Activated CD8-positive, alpha-beta T cell treated with anti-CD3 and anti-CD28 coated beads for 36 hours (primary cell): Measurements from ENCODE around the gene CHRM1. TPM values are rescaled to one million over a fixed set of nuclear protein-coding genes. Genes with fewer than 3 reads are reported as not detected.
"Not testable (repeated sequence)": the region's sequence is repeated elsewhere in the genome, so short reads cannot be mapped to it uniquely, and the experiment has no call there.

Source experiments
- ATAC-seq: fragments of 200-7000 bp; cut with Tn5 transposase; one replicate; pipeline ENCODE4 v1.10.0; 2021; ENCODE audit warnings: mild to moderate bottlenecking, moderate library complexity
- CTCF ChIA-PET: fragments of 350-600 bp; sonication (Branson Sonifier 250); formaldehyde crosslinking; loops from one replicate; lab custom pipeline; 2021; ENCODE audit warnings: antibody characterized with exemption; lab: Charles Lee
- POLR2A ChIA-PET: fragments of 350-600 bp; sonication (Branson Sonifier 250); formaldehyde crosslinking; loops from one replicate; lab custom pipeline; 2021; ENCODE audit warnings: antibody characterized with exemption; lab: Charles Lee
- DNase-seq: peaks from one replicate; pipeline ENCODE4 v3.0.0-alpha.2; 2020
- H3K27ac Mint-ChIP-seq: one replicate; pipeline ENCODE4 v1.8.0; 2021; ENCODE audit warnings: mild to moderate bottlenecking, mixed read lengths
- H3K27me3 Mint-ChIP-seq: one replicate; pipeline ENCODE4 v1.8.0; 2021; ENCODE audit warnings: mixed read lengths
- H3K36me3 Mint-ChIP-seq: one replicate; pipeline ENCODE4 v1.8.0; 2021; ENCODE audit warnings: low read depth, mixed read lengths
- H3K4me1 Mint-ChIP-seq: one replicate; pipeline ENCODE4 v1.8.0; 2021; ENCODE audit warnings: low read depth, mixed read lengths
- H3K4me3 Mint-ChIP-seq: one replicate; pipeline ENCODE4 v1.8.0; 2021; ENCODE audit warnings: mild to moderate bottlenecking, moderate library complexity, mixed read lengths
- H3K9me3 Mint-ChIP-seq: one replicate; pipeline ENCODE4 v1.8.0; 2021; ENCODE audit warnings: mixed read lengths
- CTCF ChIP-seq: fragments of 200-600 bp; IDR thresholded peaks from one replicate; pipeline ENCODE4 v1.8.0; 2022; ENCODE audit warnings: antibody characterized with exemption, mild to moderate bottlenecking
- intact Hi-C: fragments of 100-400 bp; cut with micrococcal nuclease; formaldehyde crosslinking; loops from one replicate; pipeline ENCODE4 v1.10.0; 2022
- total RNA-seq, 2 experiments: library from RNA; stranded (reverse); gene quantifications; one replicate each; pipeline ENCODE4 v1.2.3, GENCODE V29; 2021

The CHRM1 gene
- total RNA-seq, 2 experiments from 2014 or later = not detected

DNA sequence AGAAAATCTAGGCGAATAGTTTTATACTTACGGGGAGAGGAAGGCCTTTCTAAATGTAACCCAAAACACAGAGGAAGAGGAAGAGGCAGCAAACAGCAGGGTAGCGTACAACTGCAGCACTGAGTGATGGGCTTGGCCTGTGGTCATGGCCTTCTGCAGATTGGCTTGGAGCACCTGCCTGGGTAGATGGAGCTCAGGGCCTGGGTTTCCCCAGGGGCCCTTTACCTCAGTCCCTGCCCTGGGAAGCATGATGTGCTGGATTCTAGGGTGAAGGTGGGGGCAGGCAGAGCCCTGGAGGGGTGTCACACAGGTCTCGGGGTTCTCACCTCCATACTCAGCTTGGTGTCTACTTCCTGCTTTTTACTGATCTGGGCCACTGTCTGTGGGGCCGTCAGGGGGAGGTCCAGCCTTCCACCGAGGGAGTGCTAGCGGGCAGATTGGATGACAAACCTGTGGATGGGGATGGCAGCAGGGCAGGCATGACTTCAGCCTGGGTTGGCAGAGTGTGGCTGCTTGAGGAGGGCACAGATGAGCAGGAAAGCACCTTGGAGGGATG, 27.7 kb upstream of the CHRM1 start:
- Mint-ChIP-seq H3K36me3 (no peaks in the 10 kb centered on the region), H3K9me3 (no peaks in the 10 kb centered on the region), H3K27ac (no peak overlapping the region), H3K27me3 (peaks cover 13% of the 10 kb centered on the region), H3K4me3 (no peak overlapping the region), H3K4me1 (no peaks in the 10 kb centered on the region)
- no peak for TF ChIP-seq CTCF
- ATAC-seq (no peak), DNase-seq (no peak)
- intact Hi-C loops = no loop called here
- CTCF ChIA-PET = interaction anchor here (1.1 kb wide), 1 partner anchor 87 kb away, joined by 3 read pairs; no protein-coding TSS in a partner anchor
- POLR2A ChIA-PET = no interaction called here

- POLR2A ChIA-PET, ATAC-seq, H3K36me3 Mint-ChIP-seq, H3K27me3 Mint-ChIP-seq, intact Hi-C loops, H3K4me1 Mint-ChIP-seq, H3K27ac Mint-ChIP-seq, CTCF ChIA-PET, H3K9me3 Mint-ChIP-seq, H3K4me3 Mint-ChIP-seq, DNase-seq: not testable (repeated sequence)
These were observed 24.4 kb upstream of the CHRM1 start for GRCh38 chr11:62945538-62945937.

- DNase-seq, intact Hi-C loops, H3K27ac Mint-ChIP-seq, H3K27me3 Mint-ChIP-seq, H3K36me3 Mint-ChIP-seq, H3K4me1 Mint-ChIP-seq, CTCF ChIA-PET, H3K4me3 Mint-ChIP-seq, H3K9me3 Mint-ChIP-seq, POLR2A ChIA-PET, ATAC-seq: not testable (repeated sequence)
These were observed 16.4 kb upstream of the CHRM1 start for GRCh38 chr11:62937528-62937927.

DNA sequence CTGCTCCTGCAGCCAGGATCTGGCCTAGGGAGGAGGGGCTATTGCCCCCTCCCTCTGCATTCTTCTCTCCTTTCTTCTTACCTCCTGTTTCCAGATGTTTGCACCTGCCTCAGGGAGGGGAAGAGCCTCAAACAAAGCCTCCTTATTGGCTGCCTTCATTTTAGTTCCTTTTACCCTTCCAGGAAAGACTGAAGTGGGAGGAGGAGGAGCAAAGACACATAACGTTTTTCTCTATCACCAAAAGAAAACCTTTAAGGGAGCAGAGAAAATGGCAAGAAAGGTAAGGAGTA, 13.3 kb upstream of the CHRM1 start:
- Mint-ChIP-seq H3K36me3 (no peaks in the 10 kb centered on the region), H3K27ac (no peak overlapping the region), H3K27me3 (peaks cover 9% of the 10 kb centered on the region), H3K4me1 (peaks cover 3% of the 10 kb centered on the region), H3K9me3 (peaks cover 8% of the 10 kb centered on the region), H3K4me3 (no peak overlapping the region)
- ATAC-seq (no peak), DNase-seq (no peak)
- TF ChIP-seq CTCF = no peak
- intact Hi-C loops = no loop called here
- ChIA-PET CTCF (no interaction called here), POLR2A (no interaction called here)

GRCh38 chr11:62933750-62934495, 12.8 kb upstream of the CHRM1 start:
- no peak for ATAC-seq
- Mint-ChIP-seq H3K27ac (no peak overlapping the region), H3K4me1 (peaks cover 3% of the 10 kb centered on the region), H3K36me3 (no peaks in the 10 kb centered on the region), H3K9me3 (peaks cover 8% of the 10 kb centered on the region), H3K27me3 (peaks cover 13% of the 10 kb centered on the region), H3K4me3 (no peak overlapping the region)
- ChIA-PET POLR2A (no interaction called here), CTCF (interaction anchor here (0.5 kb wide), 1 partner anchor 28 kb away, joined by 3 read pairs; no protein-coding TSS in a partner anchor)
- intact Hi-C loops = no loop called here
- no peak for TF ChIP-seq CTCF
- no peak for DNase-seq

DNA sequence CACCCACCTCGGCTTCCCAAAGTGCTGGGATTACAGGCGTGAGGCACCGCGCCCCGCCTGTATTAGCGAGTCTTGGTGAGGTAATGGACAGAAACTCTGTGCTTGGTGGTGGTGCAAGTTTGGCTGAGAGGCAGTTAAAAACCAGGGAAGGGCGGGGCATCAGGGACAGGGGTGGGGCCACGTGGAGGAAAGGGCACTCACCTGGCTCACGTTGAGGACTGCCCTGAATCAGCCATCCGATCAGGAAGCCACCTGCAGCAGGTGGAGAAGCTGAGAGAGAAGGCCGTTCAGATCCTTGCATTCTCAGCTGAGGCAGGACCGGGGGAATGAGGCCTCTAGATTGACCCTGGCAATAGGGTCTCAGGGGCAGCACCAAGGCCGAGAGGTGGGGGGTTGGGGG, 12.1 kb upstream of the CHRM1 start:
- ChIA-PET CTCF (interaction anchor here (0.5 kb wide), 1 partner anchor 27 kb away, joined by 3 read pairs; no protein-coding TSS in a partner anchor), POLR2A (no interaction called here)
- H3K4me3 Mint-ChIP-seq = no peak overlapping the region
- DNase-seq (no peak), ATAC-seq (no peak)
- H3K27ac Mint-ChIP-seq = no peak overlapping the region
- no peaks in the 10 kb centered on the region for H3K36me3 Mint-ChIP-seq
- intact Hi-C loops = no loop called here
- H3K4me1 Mint-ChIP-seq = peaks cover 3% of the 10 kb centered on the region
- peaks cover 8% of the 10 kb centered on the region for H3K9me3 Mint-ChIP-seq
- H3K27me3 Mint-ChIP-seq = peaks cover 20% of the 10 kb centered on the region
- TF ChIP-seq CTCF = no peak
